Gastrocnemius medialis (tissue), 4 donors: ENCODE results near the gene CBLIF.
"Not testable (repeated sequence)": the region's sequence is repeated elsewhere in the genome, so short reads cannot be mapped to it uniquely, and the experiment has no call there.

Experiments used
- POLR2A ChIP-seq, 2 donors: fragments of 450-650 bp; IDR thresholded peaks; one replicate each; pipeline ENCODE4 v1.6.1; 2017; ENCODE audit warnings: antibody characterized with exemption in 2 of 2, mild to moderate bottlenecking in 2 of 2, moderate library complexity in 2 of 2
- TF ChIP-seq, protein P1 (sequence below), 5 experiments: fragments of 450-650 bp in 3 of 5; fragments of 200-600 bp in 2 of 5; sonication (generic) in 2 of 5; IDR thresholded peaks in 4 of 5; conservative IDR thresholded peaks in 1 of 5; 1 replicate in 4 of 5; 2 replicates in 1 of 5; pipeline ENCODE4 v1.5.1; 2016 to 2019; ENCODE audit warnings: antibody characterized with exemption in 5 of 5, mild to moderate bottlenecking in 3 of 5, moderate library complexity in 3 of 5

DNA sequence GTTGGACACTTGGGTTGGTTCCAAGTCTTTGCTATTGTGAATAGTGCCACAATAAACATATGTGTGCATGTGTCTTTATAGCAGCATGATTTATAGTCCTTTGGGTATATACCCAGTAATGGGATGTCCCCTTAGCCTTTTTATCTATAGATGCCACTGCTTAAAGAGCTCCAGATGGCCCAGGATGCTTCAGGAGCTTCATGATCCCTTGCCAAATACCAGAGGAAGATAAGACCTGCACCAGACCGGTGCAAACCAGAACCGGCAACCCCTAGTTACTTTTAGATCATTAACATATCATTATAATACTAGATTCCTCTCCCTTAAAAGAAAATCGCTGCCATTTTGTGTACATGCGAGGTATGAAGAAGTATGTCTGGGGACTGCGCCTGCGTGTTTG lies 3.1 kb upstream of the CBLIF start:
- TF ChIP-seq, protein P1, sequence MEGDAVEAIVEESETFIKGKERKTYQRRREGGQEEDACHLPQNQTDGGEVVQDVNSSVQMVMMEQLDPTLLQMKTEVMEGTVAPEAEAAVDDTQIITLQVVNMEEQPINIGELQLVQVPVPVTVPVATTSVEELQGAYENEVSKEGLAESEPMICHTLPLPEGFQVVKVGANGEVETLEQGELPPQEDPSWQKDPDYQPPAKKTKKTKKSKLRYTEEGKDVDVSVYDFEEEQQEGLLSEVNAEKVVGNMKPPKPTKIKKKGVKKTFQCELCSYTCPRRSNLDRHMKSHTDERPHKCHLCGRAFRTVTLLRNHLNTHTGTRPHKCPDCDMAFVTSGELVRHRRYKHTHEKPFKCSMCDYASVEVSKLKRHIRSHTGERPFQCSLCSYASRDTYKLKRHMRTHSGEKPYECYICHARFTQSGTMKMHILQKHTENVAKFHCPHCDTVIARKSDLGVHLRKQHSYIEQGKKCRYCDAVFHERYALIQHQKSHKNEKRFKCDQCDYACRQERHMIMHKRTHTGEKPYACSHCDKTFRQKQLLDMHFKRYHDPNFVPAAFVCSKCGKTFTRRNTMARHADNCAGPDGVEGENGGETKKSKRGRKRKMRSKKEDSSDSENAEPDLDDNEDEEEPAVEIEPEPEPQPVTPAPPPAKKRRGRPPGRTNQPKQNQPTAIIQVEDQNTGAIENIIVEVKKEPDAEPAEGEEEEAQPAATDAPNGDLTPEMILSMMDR (IDR thresholded peaks at IDR 0.05 in 4 of 5, conservative IDR thresholded peaks at IDR 0.05 in 1 of 5) = not testable (repeated sequence)
- TF ChIP-seq POLR2A (IDR thresholded peaks at IDR 0.05) = not testable (repeated sequence)
